Measurements from ENCODE around the gene CNTNAP2.

Gene CNTNAP2

GRCh38 chr7:146831875-146832274 is 715.3 kb downstream of the CNTNAP2 start:
- DNase-seq (ENCODE audit: low read depth), result no peak
- no peak overlapping the region for H3K4me3 ChIP-seq (ENCODE audit: low read depth, low read length)
- TF ChIP-seq CTCF (IDR thresholded peaks at IDR 0.05; ENCODE audit: control insufficient read depth, extremely low read depth, insufficient read depth), result no peak

DNA sequence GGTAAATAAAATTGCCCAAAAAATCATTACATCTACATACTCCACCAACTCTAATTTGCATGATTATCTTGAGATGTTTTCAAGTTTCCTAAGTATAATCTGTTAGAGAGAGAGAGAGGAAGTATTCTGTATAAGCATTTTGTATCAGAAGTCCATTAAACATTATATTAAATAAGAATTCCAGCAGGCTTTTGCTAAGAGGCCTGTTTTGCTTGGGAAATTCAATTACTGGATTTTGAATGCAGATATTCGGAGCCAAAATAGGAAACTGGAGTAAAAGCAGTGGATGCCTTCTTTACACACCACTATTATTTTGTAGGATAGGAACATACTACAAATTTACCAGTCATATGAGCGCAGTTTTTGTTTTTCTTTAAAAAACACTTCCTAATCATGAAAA is 727.8 kb downstream of the CNTNAP2 start:
- TF ChIP-seq CTCF (IDR thresholded peaks at IDR 0.05; ENCODE audit: control insufficient read depth, extremely low read depth, insufficient read depth), result no peak
- H3K4me3 ChIP-seq (ENCODE audit: low read depth, low read length), result no peak overlapping the region
- DNase-seq (ENCODE audit: low read depth), result no peak

DNA sequence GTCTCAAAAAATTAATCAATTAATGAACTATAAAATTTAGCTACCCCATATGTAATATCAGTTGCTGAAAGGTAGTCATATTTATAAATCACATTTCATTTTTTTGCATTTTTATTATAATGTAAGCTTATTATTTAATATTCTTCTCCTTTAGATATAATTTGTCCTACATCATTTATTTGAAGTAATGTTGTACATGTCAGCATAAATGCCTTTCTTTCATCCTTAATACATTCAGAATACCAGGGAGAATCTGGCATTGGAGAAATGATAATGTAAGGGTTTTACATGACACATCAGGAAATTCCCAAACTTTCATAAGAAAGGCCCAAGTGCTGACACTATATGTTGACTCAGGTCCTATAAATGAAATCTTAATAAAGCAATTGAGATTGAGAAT is 742.1 kb downstream of the CNTNAP2 start:
- no peak for TF ChIP-seq CTCF (IDR thresholded peaks at IDR 0.05; ENCODE audit: control insufficient read depth, extremely low read depth, insufficient read depth)
- H3K4me3 ChIP-seq (ENCODE audit: low read depth, low read length), result no peak overlapping the region

DNA sequence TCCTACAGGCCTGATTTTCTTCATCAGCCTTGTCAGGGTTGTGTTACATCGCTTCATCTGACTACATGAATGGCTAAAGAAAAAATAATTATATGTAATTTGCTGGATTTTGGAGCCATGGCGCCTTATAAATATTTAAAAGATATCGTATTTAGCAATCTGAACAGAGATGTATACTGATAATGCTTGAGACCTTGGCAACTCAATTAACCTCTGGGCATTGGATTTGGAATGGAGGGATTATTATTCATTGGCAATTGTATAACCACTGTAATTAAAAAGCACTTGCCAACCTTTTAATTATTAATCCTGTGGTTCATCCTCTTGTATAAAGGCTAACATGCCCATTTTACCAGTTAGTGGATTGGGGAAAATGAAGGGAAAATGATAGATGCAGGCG is 745.1 kb downstream of the CNTNAP2 start:
- DNase-seq (ENCODE audit: low read depth), result no peak
- H3K4me3 ChIP-seq (ENCODE audit: low read depth, low read length), result no peak overlapping the region
- TF ChIP-seq CTCF (IDR thresholded peaks at IDR 0.05; ENCODE audit: control insufficient read depth, extremely low read depth, insufficient read depth), result no peak

More for the DNA sequence above, 742.1 kb downstream of the CNTNAP2 start:
- no peak for DNase-seq (ENCODE audit: low read depth)

DNA sequence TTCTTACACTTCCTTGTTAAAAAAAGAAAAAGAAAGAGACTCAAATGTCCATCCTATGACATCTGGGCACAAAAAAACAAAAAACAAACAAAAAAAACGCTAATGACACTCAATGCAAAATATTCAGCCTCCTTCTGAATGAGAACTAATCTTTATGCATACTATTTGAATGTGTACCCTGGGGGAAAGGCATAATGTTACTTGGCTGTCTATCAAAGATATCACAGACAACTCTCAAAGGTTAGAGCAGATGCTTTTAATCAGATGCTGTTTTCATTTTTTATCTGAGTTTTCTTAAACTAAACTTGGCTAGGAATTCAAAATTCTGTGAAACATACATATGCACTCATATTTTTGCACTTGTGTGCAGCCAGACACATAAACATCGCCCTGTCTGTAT is 745.8 kb downstream of the CNTNAP2 start:
- no peak for TF ChIP-seq CTCF (IDR thresholded peaks at IDR 0.05; ENCODE audit: control insufficient read depth, extremely low read depth, insufficient read depth)
- no peak for DNase-seq (ENCODE audit: low read depth)

GRCh38 chr7:146864644-146865043 is 748.0 kb downstream of the CNTNAP2 start:
- TF ChIP-seq CTCF (IDR thresholded peaks at IDR 0.05; ENCODE audit: control insufficient read depth, extremely low read depth, insufficient read depth), result no peak
- no peak for DNase-seq (ENCODE audit: low read depth)
- H3K4me3 ChIP-seq (ENCODE audit: low read depth, low read length), result no peak overlapping the region

More for the DNA sequence above, 745.8 kb downstream of the CNTNAP2 start:
- H3K4me3 ChIP-seq (ENCODE audit: low read depth, low read length), result no peak overlapping the region

GRCh38 chr7:146865696-146866095 is 749.1 kb downstream of the CNTNAP2 start:
- TF ChIP-seq CTCF (IDR thresholded peaks at IDR 0.05; ENCODE audit: control insufficient read depth, extremely low read depth, insufficient read depth), result no peak
- H3K4me3 ChIP-seq (ENCODE audit: low read depth, low read length), result no peak overlapping the region
- no peak for DNase-seq (ENCODE audit: low read depth)
